GM23248 (cell line): Measurements from ENCODE around the gene FAM89B.

Source experiments
- EZH2 ChIP-seq: fragments of 200-600 bp; sonication (generic); IDR thresholded peaks from 2 replicates; pipeline ENCODE4 v1.6.1; 2018; ENCODE audit warnings: antibody characterized with exemption, mild to moderate bottlenecking; ENCODE audit not compliant: insufficient read depth, poor library complexity, severe bottlenecking
- EZH2phosphoT487 ChIP-seq: fragments of 200-600 bp; sonication (generic); IDR thresholded peaks from 2 replicates; pipeline ENCODE4 v1.6.1; 2018; ENCODE audit warnings: antibody characterized with exemption, moderate library complexity, mild to moderate bottlenecking, low read depth; ENCODE audit not compliant: insufficient read depth

- TF ChIP-seq EZH2 (no peak), EZH2phosphoT487 (no peak)
These were observed 25.9 kb upstream of the FAM89B start for GRCh38 chr11:65546217-65546958.
